MCF 10A (cell line): ENCODE data around the gene SORL1. TPM values are rescaled to one million over a fixed set of nuclear protein-coding genes. Genes with fewer than 3 reads are reported as not detected.
"Not testable (repeated sequence)": the region's sequence is repeated elsewhere in the genome, so short reads cannot be mapped to it uniquely, and the experiment has no call there.

ENCODE experiments used
- BruUV-seq: library from RNA; stranded (reverse); fragments of 400-500 nt; replicated peaks from 2 replicates; lab custom pipeline; 2021; lab: Mats Ljungman, UMichigan
- CTCF ChIA-PET: fragments of 300-600 bp; sonication (Branson Sonifier 250); formaldehyde crosslinking; extraction: SDS; loops from one replicate; lab custom pipeline; 2021; ENCODE audit warnings: antibody characterized with exemption, inconsistent platforms; lab: Yijun Ruan, JAX
- POLR2A ChIA-PET: fragments of 300-600, 350-650 bp; sonication (Branson Sonifier 250); formaldehyde crosslinking; extraction: SDS; loops from one replicate; lab custom pipeline; 2020; ENCODE audit warnings: antibody characterized with exemption, inconsistent platforms; lab: Yijun Ruan, JAX
- DNase-seq: peaks from one replicate; pipeline ENCODE4 v3.0.0-alpha.2; 2018; ENCODE audit not compliant: unreplicated experiment
- H3K27ac Mint-ChIP-seq: one replicate; pipeline ENCODE4 v1.8.0; 2022; ENCODE audit warnings: mild to moderate bottlenecking, low read depth, mixed read lengths; ENCODE audit not compliant: unreplicated experiment
- H3K27me3 Mint-ChIP-seq: one replicate; pipeline ENCODE4 v1.8.0; 2022; ENCODE audit warnings: mixed read lengths; ENCODE audit not compliant: insufficient read depth, unreplicated experiment
- H3K36me3 Mint-ChIP-seq: one replicate; pipeline ENCODE4 v1.8.0; 2022; ENCODE audit warnings: mild to moderate bottlenecking, moderate library complexity, mixed read lengths; ENCODE audit not compliant: insufficient read depth, unreplicated experiment
- H3K4me1 Mint-ChIP-seq: one replicate; pipeline ENCODE4 v1.8.0; 2022; ENCODE audit warnings: mixed read lengths; ENCODE audit not compliant: insufficient read depth, unreplicated experiment
- H3K4me3 Mint-ChIP-seq: one replicate; pipeline ENCODE4 v1.8.0; 2022; ENCODE audit warnings: mild to moderate bottlenecking, moderate library complexity, mixed read lengths; ENCODE audit not compliant: unreplicated experiment
- H3K9me3 Mint-ChIP-seq: one replicate; pipeline ENCODE4 v1.8.0; 2022; ENCODE audit warnings: mixed read lengths; ENCODE audit not compliant: unreplicated experiment
- intact Hi-C: fragments of 100-400 bp; cut with micrococcal nuclease; formaldehyde crosslinking; loops from 2 replicates; pipeline ENCODE4 v1.14.1; 2022
- total RNA-seq: library from RNA; stranded (reverse); gene quantifications from 2 replicates; pipeline ENCODE4 v1.2.3, GENCODE V29; 2022
- TF ChIP-seq, protein P1 (sequence below): fragments of 200-600 bp; IDR thresholded peaks from one replicate; pipeline ENCODE4 v1.8.0; 2022; ENCODE audit warnings: antibody characterized with exemption, mild to moderate bottlenecking; ENCODE audit not compliant: unreplicated experiment

SORL1 gene
- total RNA-seq, 1 experiment from 2014 or later: 5.9 TPM

GRCh38 chr11:121479698-121480238 lies 27.7 kb downstream of the SORL1 start:
- peaks cover 14% of the 10 kb centered on the region for H3K4me1 Mint-ChIP-seq
- H3K4me3 Mint-ChIP-seq: no peak overlapping the region
- DNase-seq: no peak

DNA sequence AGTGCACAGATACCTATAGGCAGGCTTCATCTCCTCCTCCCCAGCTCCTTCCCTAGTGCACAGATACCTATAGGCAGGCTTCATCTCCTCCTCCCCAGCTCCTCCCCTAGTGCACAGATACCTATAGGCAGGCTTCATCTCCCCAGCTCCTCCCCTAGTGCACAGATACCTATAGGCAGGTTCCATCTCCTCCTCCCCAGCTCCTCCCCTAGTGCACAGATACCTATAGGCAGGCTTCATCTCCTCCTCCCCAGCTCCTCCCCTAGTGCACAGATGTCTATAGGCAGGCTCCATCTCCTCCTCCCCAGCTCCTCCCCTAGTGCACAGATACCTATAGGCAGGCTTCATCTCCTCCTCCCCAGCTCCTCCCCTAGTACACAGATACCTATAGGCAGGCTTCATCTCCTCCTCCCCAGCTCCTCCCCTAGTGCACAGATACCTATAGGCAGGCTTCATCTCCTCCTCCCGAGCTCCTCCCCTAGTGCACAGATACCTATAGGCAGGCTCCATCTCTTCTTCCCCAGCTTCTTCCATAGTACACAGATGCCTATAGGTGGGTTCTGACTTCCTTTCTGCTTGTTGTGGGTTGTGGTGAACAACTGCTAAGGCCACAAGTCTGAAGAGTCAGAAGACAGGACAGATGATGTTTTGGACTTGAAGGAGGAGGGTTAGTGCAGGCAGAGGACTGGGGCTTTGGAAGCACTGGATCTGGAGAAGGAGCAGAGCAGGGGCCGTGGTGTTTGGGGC lies 29.5 kb downstream of the SORL1 start:
- H3K36me3 Mint-ChIP-seq, H3K4me1 Mint-ChIP-seq, intact Hi-C loops, H3K4me3 Mint-ChIP-seq, H3K27me3 Mint-ChIP-seq, H3K9me3 Mint-ChIP-seq, DNase-seq, BruUV-seq: not testable (repeated sequence)
- CTCF ChIA-PET: interaction anchor here (0.6 kb wide), 1 partner anchor 86 kb away, joined by 3 read pairs; no protein-coding TSS in a partner anchor
- POLR2A ChIA-PET: interaction anchor here (0.6 kb wide), 3 partner anchors 15 to 131 kb away, joined by 3 to 4 read pairs (median 3); no protein-coding TSS in a partner anchor
- peak overlapping the region; percentile 7 for H3K27ac Mint-ChIP-seq

More at GRCh38 chr11:121479698-121480238, 27.7 kb downstream of the SORL1 start:
- no TSS peak for BruUV-seq
- Mint-ChIP-seq H3K36me3 (peaks cover 5% of the 10 kb centered on the region), H3K9me3 (no peaks in the 10 kb centered on the region), H3K27ac (no peak overlapping the region), H3K27me3 (no peaks in the 10 kb centered on the region)
- CTCF ChIA-PET: interaction anchor here (0.7 to 1.3 kb wide), 2 partner anchors 12 to 27 kb away, joined by 3 to 4 read pairs; partner anchors contain the start of gene SORL1-AS1
- intact Hi-C loops: no loop called here
- POLR2A ChIA-PET: no interaction called here
- TF ChIP-seq, protein P1, sequence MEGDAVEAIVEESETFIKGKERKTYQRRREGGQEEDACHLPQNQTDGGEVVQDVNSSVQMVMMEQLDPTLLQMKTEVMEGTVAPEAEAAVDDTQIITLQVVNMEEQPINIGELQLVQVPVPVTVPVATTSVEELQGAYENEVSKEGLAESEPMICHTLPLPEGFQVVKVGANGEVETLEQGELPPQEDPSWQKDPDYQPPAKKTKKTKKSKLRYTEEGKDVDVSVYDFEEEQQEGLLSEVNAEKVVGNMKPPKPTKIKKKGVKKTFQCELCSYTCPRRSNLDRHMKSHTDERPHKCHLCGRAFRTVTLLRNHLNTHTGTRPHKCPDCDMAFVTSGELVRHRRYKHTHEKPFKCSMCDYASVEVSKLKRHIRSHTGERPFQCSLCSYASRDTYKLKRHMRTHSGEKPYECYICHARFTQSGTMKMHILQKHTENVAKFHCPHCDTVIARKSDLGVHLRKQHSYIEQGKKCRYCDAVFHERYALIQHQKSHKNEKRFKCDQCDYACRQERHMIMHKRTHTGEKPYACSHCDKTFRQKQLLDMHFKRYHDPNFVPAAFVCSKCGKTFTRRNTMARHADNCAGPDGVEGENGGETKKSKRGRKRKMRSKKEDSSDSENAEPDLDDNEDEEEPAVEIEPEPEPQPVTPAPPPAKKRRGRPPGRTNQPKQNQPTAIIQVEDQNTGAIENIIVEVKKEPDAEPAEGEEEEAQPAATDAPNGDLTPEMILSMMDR: no peak

- Mint-ChIP-seq H3K4me3 (no peak overlapping the region), H3K27ac (peak overlapping the region; percentile 7), H3K36me3 (peaks cover 9% of the 10 kb centered on the region), H3K27me3 (no peaks in the 10 kb centered on the region), H3K4me1 (peaks cover 5% of the 10 kb centered on the region), H3K9me3 (no peaks in the 10 kb centered on the region)
- TF ChIP-seq, protein P1: no peak
- ChIA-PET POLR2A (interaction anchor here (0.8 to 0.9 kb wide), 2 partner anchors 17 to 23 kb away, joined by 3 to 4 read pairs; no protein-coding TSS in a partner anchor), CTCF (interaction anchor here (0.6 kb wide), 1 partner anchor 1130 kb away, joined by 3 read pairs; no protein-coding TSS in a partner anchor)
- BruUV-seq: no TSS peak
- intact Hi-C loops: no loop called here
- no peak for DNase-seq
These were observed 30.4 kb downstream of the SORL1 start for GRCh38 chr11:121482231-121483129.

DNA sequence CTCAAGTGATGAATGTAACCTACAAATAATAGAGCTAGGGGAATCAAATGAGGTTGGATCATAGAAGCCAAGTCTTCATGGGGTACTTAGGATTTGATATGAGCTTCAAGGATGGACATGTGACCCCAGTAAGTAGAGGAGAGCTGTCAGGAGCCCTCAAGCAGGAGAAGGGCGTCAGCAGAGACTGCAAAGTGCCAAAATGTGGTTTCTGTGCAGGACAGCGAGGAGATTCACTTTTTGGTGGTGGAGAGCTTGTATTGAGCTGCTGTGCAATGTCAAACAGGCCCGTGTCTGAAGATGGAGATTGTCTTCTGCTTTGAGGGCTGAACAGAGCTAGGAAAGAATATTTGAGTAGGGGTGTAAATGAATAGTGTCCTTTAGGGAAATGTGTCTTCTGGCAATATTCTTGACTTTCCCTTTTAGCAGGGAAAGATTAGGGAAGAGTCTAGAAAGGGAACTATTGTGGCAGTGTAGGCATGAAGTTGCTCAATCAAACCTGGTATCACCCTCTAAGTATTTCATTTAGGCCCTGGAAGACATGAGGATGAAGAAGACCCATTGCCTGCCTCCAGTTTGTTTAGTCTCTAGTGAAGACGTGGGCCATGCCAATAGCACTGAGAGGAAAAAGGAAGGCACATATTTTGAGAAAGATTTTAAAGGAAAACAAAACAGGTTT lies 31.8 kb downstream of the SORL1 start:
- no peaks in the 10 kb centered on the region for H3K9me3 Mint-ChIP-seq
- DNase-seq: no peak
- BruUV-seq: no TSS peak
- peaks cover 4% of the 10 kb centered on the region for H3K36me3 Mint-ChIP-seq
- no peak overlapping the region for H3K27ac Mint-ChIP-seq
- TF ChIP-seq, protein P1: no peak
- no peaks in the 10 kb centered on the region for H3K27me3 Mint-ChIP-seq
- intact Hi-C loops: no loop called here
- POLR2A ChIA-PET: no interaction called here
- H3K4me3 Mint-ChIP-seq: no peak overlapping the region
- peaks cover 5% of the 10 kb centered on the region for H3K4me1 Mint-ChIP-seq
- CTCF ChIA-PET: interaction anchor here (0.9 kb wide), 1 partner anchor 17 kb away, joined by 5 read pairs; no protein-coding TSS in a partner anchor
